Parathyroid adenoma (tissue), 2 donors: ENCODE results near the gene COPZ1.

Experiments
- H2AFZ ChIP-seq: fragments of 300-600 bp; sonication (generic); one replicate; pipeline ENCODE4 v1.7.0; 2017; ENCODE audit warnings: antibody characterized with exemption, mild to moderate bottlenecking
- H3K27ac ChIP-seq: fragments of 300-600 bp; sonication (generic); one replicate; pipeline ENCODE4 v1.7.0; 2017
- H3K27me3 ChIP-seq: fragments of 300-600 bp; sonication (generic); one replicate; pipeline ENCODE4 v1.7.0; 2017; ENCODE audit warnings: low read length; ENCODE audit not compliant: control insufficient read depth, insufficient read depth
- H3K36me3 ChIP-seq: fragments of 300-600 bp; sonication (generic); one replicate; pipeline ENCODE4 v1.7.0; 2017; ENCODE audit warnings: low read length; ENCODE audit not compliant: control insufficient read depth, insufficient read depth
- H3K4me1 ChIP-seq: fragments of 300-600 bp; sonication (generic); one replicate; pipeline ENCODE4 v1.7.0; 2017; ENCODE audit warnings: control low read depth
- H3K4me2 ChIP-seq: fragments of 300-600 bp; sonication (generic); one replicate; pipeline ENCODE4 v1.7.0; 2017; ENCODE audit warnings: low read length
- H3K4me3 ChIP-seq: fragments of 300-600 bp; sonication (generic); one replicate; pipeline ENCODE4 v1.7.0; 2017; ENCODE audit warnings: low read depth, low read length
- H3K79me2 ChIP-seq: fragments of 300-600 bp; sonication (generic); one replicate; pipeline ENCODE4 v1.7.0; 2017; ENCODE audit warnings: control low read depth
- H3K9ac ChIP-seq: fragments of 300-600 bp; sonication (generic); one replicate; pipeline ENCODE4 v1.7.0; 2017; ENCODE audit warnings: mild to moderate bottlenecking
- H3K9me3 ChIP-seq: fragments of 300-600 bp; sonication (generic); one replicate; pipeline ENCODE4 v1.7.0; 2017; ENCODE audit warnings: low read length; ENCODE audit not compliant: control insufficient read depth
- TF ChIP-seq, protein P1 (sequence below): fragments of 300-600 bp; sonication (generic); IDR thresholded peaks from one replicate; pipeline ENCODE4 v1.7.0; 2017; ENCODE audit warnings: antibody characterized with exemption, mild to moderate bottlenecking
- donor health status: primary hyperparathyroidism.

Gene COPZ1

DNA sequence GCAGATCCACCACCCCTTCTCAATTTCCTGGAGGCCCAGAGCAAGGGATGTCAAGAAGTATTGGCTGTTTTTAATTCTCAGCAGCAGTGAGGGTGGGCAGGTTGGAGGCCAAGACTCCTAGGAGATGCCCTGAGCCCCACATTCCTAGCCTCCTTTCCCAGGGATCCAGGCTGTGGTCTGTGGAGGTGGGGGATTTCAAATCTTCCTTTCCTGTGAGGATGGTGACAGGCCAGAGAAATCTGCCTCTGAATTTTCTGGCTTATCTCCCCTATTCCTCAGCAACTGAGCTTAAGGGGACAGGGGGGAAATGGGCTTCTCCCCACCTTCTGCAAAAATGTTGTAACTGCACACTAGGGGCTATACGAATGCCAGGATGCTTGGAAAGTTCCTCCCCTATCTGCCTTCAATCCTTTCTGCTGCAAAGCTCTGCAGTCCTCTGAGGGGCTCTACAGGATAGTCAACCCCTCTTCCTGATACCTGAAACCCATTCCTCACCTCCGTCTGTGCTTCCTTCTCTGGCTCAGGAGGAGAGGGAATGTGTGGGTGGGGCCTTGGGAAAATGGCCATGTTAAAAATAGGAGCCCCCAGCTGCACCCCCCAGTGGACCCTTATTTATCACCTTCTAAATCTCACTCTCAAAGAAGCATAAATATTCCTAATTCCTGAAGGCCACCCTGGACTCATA, 32.7 kb downstream of the COPZ1 start:
- no peaks in the 10 kb centered on the region for H3K27me3 ChIP-seq
- TF ChIP-seq, protein P1, sequence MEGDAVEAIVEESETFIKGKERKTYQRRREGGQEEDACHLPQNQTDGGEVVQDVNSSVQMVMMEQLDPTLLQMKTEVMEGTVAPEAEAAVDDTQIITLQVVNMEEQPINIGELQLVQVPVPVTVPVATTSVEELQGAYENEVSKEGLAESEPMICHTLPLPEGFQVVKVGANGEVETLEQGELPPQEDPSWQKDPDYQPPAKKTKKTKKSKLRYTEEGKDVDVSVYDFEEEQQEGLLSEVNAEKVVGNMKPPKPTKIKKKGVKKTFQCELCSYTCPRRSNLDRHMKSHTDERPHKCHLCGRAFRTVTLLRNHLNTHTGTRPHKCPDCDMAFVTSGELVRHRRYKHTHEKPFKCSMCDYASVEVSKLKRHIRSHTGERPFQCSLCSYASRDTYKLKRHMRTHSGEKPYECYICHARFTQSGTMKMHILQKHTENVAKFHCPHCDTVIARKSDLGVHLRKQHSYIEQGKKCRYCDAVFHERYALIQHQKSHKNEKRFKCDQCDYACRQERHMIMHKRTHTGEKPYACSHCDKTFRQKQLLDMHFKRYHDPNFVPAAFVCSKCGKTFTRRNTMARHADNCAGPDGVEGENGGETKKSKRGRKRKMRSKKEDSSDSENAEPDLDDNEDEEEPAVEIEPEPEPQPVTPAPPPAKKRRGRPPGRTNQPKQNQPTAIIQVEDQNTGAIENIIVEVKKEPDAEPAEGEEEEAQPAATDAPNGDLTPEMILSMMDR, result no peak
- H3K27ac ChIP-seq, result peak overlapping the region; percentile 92
- H3K79me2 ChIP-seq, result no peaks in the 10 kb centered on the region
- peak overlapping the region; percentile 98 for H3K4me2 ChIP-seq
- H3K36me3 ChIP-seq, result no peaks in the 10 kb centered on the region
- H3K9me3 ChIP-seq, result no peaks in the 10 kb centered on the region
- peaks cover 25% of the 10 kb centered on the region for H3K4me1 ChIP-seq
- H3K9ac ChIP-seq, result no peak overlapping the region
- peak overlapping the region; percentile 94 for H2AFZ ChIP-seq
- H3K4me3 ChIP-seq, result peak overlapping the region; percentile 99

DNA sequence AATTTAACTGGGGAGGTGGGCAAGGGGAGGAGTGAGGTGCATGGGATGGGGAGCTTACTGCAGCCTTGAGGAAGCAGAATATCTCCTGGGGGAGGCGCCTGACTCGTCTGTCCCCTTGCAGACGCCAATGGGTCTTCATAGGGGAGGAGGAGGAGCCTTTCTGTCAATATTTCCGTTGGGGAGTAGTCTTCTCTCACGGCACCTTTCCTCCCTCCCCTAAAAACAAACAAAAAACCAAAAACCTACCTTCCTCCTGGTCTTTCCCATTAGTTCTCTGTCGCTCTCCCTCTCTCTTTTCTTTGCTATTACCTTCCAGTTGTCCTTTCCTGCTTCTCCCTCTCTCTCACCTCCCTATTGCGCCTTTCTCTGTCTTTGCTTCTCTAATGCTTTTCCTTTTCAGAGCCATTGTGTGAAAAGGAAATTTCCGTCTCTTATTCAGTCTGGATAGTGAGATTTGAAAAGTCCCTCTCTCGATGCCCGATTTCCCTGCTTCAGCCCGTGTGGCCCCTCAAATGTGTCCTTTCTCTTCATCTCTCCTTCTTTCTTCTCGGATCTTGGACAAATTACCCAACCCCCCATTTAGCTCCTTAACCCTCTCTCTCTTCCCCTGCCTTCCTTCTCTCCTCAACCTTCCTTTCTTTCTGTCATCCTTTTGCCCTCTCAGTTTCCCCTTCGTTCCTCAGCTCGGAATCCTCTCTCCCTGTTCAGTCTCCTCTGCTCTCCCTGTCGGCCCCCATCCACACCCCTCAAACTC, 33.4 kb downstream of the COPZ1 start:
- Histone ChIP-seq H3K36me3 (no peaks in the 10 kb centered on the region), H3K27me3 (no peaks in the 10 kb centered on the region), H3K9me3 (no peaks in the 10 kb centered on the region), H3K4me2 (peak overlapping the region; percentile 98), H3K27ac (peak overlapping the region; percentile 92), H3K4me3 (peak overlapping the region; percentile 99), H3K79me2 (no peaks in the 10 kb centered on the region), H3K9ac (peak overlapping the region; percentile 58), H2AFZ (peak overlapping the region; percentile 94), H3K4me1 (peaks cover 23% of the 10 kb centered on the region)
- TF ChIP-seq, protein P1, result no peak

DNA sequence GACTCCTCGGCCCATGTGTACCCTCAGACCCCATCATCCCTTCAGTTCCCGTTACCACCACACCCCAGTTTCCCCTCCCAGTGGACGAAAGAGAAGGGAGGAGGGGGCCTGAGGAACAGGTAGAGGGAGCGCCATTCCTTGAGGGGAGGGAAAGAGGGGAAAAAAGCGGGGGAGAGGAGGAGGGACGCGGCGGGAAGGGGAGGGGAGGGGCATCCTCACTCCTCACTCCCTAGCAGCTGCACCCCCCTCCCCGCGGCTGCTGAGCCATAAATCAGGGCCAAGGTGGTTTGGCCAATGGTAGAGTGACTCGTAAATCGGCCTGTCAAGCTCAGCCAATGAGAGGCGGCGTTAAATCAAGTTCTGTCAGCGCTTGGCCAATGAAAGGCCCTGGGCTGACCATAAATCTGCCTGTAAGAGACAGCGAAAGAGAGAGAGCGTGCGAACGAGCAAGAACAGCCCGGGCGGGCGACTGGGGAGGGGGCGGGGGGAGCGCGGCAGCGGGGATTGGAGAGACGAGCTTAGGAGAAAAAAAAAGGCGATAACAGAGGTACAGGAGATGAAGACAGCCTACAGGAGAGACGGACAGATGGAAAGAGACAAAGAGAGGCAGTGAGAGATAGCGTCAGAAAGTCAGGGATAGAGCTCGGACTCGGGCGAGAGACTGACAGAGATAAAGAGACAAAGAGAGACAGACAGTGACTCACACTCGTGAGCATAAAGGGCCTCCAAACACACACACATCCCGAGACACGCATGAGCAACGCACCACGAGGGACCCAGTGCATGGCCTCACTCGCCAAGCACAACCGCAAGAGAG, 34.2 kb downstream of the COPZ1 start:
- peak overlapping the region; percentile 58 for H3K9ac ChIP-seq
- H3K9me3 ChIP-seq, result no peaks in the 10 kb centered on the region
- H3K27ac ChIP-seq, result peak overlapping the region; percentile 92
- peak overlapping the region; percentile 94 for H2AFZ ChIP-seq
- TF ChIP-seq, protein P1, result no peak
- no peaks in the 10 kb centered on the region for H3K36me3 ChIP-seq
- H3K4me1 ChIP-seq, result peaks cover 21% of the 10 kb centered on the region
- H3K4me2 ChIP-seq, result peak overlapping the region; percentile 98
- no peaks in the 10 kb centered on the region for H3K27me3 ChIP-seq
- no peaks in the 10 kb centered on the region for H3K79me2 ChIP-seq
- peak overlapping the region; percentile 99 for H3K4me3 ChIP-seq

DNA sequence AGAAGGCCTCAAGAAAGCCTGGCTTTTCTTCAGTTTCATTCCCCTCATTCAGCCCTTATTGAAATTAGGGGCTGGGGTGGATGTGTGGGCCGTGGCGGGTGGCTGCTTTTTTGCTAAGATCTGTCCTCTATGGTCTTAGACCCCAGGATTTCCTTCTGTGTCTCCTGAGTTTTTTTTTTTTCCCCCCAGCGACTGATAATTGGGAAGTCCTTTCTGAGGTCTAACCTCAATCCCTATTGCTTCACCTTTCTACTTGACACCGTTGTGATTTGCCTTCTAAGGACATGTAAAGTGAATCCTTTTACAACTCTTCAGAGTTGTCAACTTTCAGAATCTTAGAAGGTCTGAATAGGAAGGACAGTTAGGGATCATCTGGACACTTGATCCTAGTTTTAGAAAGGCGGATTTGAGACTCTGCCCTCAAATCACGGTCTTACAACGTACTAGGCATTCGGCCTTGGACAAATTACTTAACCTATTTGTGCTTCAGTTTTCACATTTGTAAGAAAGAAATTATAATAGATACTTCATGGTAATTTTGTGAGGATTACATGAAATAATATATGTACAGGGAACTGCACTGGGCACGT, 34.9 kb downstream of the COPZ1 start:
- Histone ChIP-seq H3K36me3 (no peaks in the 10 kb centered on the region), H3K4me2 (peak overlapping the region; percentile 98), H3K79me2 (no peaks in the 10 kb centered on the region), H3K27ac (peak overlapping the region; percentile 92), H3K9me3 (no peaks in the 10 kb centered on the region), H3K4me1 (peaks cover 21% of the 10 kb centered on the region), H2AFZ (peak overlapping the region; percentile 82), H3K9ac (no peak overlapping the region), H3K27me3 (no peaks in the 10 kb centered on the region), H3K4me3 (peak overlapping the region; percentile 99)
- TF ChIP-seq, protein P1, result no peak
